GM19351 (cell line): Measurements from ENCODE around the gene FOXO3.

Experiments used
- ATAC-seq: cut with Tn5 transposase; IDR thresholded peaks from one replicate; pipeline ENCODE4 v1.9.1; 2021; ENCODE audit warnings: mild to moderate bottlenecking, moderate library complexity; ENCODE audit not compliant: unreplicated experiment

The FOXO3 gene

GRCh38 chr6:108733706-108734265 lies 173.1 kb downstream of the FOXO3 start:
- ATAC-seq, result no peak
